ENCODE data around the gene ZNF385A. TPM values are rescaled to one million over a fixed set of nuclear protein-coding genes. Genes with fewer than 3 reads are reported as not detected.

Gene ZNF385A
- total RNA-seq (2022; extraction: Qiagen RNA extraction; ENCODE audit: low read depth), result 11.3 to 23.1 TPM (median 20.0 TPM) in 5 replicates

GRCh38 chr12:54384591-54385041 is at the start of gene ZNF385A:
Gene ZNF385A (minus strand): TSS chr12:54384733. CDS start chr12:54384514, 219 bp downstream.

GRCh38 chr12:54419088-54419887 is 34.8 kb upstream of the ZNF385A start, which contains the start of gene ITGA5:
Gene ITGA5 (minus strand): TSS chr12:54419266. CDS start chr12:54419198, 68 bp downstream.

GRCh38 chr12:54364413-54364812 is 20.1 kb downstream of the ZNF385A start, which contains the start of gene GPR84:
Gene GPR84 (minus strand): TSS chr12:54364486. CDS start chr12:54363851, 635 bp downstream.

GRCh38 chr12:54324617-54325441 is 59.7 kb downstream of the ZNF385A start, which contains the start of gene COPZ1:
Gene COPZ1 (plus strand): TSS chr12:54325131. CDS start chr12:54325164, 33 bp downstream.

Other genes with a start within 250 kb of the ZNF385A start
- 22.3 to 35.6 TPM (median 33.0 TPM) in 5 replicates for gene SMUG1, start 195.7 kb downstream of the ZNF385A start, total RNA-seq (2022; extraction: Qiagen RNA extraction; ENCODE audit: low read depth)
- 18.0 to 30.7 TPM (median 26.2 TPM) in 5 replicates for gene CBX5, start 104.6 kb downstream of the ZNF385A start, total RNA-seq (2022; extraction: Qiagen RNA extraction; ENCODE audit: low read depth)
- gene HNRNPA1, start 104.0 kb downstream of the ZNF385A start, total RNA-seq (2022; extraction: Qiagen RNA extraction; ENCODE audit: low read depth), result 1,510 to 3,025 TPM (median 1,619 TPM) in 5 replicates
- not detected in 5 replicates for gene NFE2, start 83.7 kb downstream of the ZNF385A start, total RNA-seq (2022; extraction: Qiagen RNA extraction; ENCODE audit: low read depth)
- gene COPZ1, start 59.6 kb downstream of the ZNF385A start, total RNA-seq (2022; extraction: Qiagen RNA extraction; ENCODE audit: low read depth), result 216 to 353 TPM (median 233 TPM) in 5 replicates
- gene GPR84, start 20.2 kb downstream of the ZNF385A start, total RNA-seq (2022; extraction: Qiagen RNA extraction; ENCODE audit: low read depth), result not detected in 5 replicates
- 158 to 252 TPM (median 197 TPM) in 5 replicates for gene ITGA5, start 34.5 kb upstream of the ZNF385A start, total RNA-seq (2022; extraction: Qiagen RNA extraction; ENCODE audit: low read depth)
- gene GTSF1, start 88.9 kb upstream of the ZNF385A start, total RNA-seq (2022; extraction: Qiagen RNA extraction; ENCODE audit: low read depth), result not detected in 5 replicates
- not detected in 5 replicates for gene NCKAP1L, start 113.0 kb upstream of the ZNF385A start, total RNA-seq (2022; extraction: Qiagen RNA extraction; ENCODE audit: low read depth)
- gene PDE1B, start 164.9 kb upstream of the ZNF385A start, total RNA-seq (2022; extraction: Qiagen RNA extraction; ENCODE audit: low read depth), result 0.11 TPM in 1 of 5 replicates, not detected in the others
- gene PPP1R1A, start 203.9 kb upstream of the ZNF385A start, total RNA-seq (2022; extraction: Qiagen RNA extraction; ENCODE audit: low read depth), result 0.11 to 0.25 TPM (median 0.20 TPM) in 3 of 5 replicates, not detected in the others

Data from A549 treated with ZK216348 at 1 μM for 4 hours (cell line).